ENCODE results near the gene SFRP2. TPM values are rescaled to one million over a fixed set of nuclear protein-coding genes. Genes with fewer than 3 reads are reported as not detected.
A peak's percentile ranks its signal among the peaks of the same experiment; 100 is the strongest.

SFRP2 gene
- polyA plus RNA-seq, 1 donor: 3.5 TPM

DNA sequence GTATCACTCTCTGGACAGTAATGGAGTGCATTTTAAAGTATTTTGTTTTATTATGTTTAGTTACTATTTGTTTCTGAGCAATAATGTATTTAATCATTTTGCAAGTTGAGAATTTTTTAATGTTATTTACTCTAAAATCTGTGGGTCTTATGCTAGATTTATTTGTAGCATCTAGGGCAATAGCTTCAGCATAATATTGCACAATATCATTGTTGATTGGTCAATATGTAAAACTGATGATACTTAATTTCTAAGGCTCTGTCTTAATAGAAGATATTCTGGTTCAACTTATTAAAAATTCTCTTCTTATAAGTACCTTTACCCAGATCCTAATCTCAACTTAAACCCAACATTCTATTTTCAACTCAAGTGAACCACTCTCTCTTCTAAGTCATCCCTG, 11.5 kb downstream of the SFRP2 start:
- Histone ChIP-seq H3K36me3 (ENCODE audit: control insufficient read depth, insufficient read depth, low read length) (no peaks in the 10 kb centered on the region), H3K4me3 (ENCODE audit: low read length) (no peak overlapping the region), H3K9me3 (ENCODE audit: control insufficient read depth, low read depth, low read length) (no peaks in the 10 kb centered on the region), H3K27me3 (ENCODE audit: control insufficient read depth, insufficient read depth, low read length) (peaks cover 26% of the 10 kb centered on the region), H3K27ac (ENCODE audit: low read length) (no peak overlapping the region), H3K4me1 (ENCODE audit: control insufficient read depth, insufficient read depth, low read length) (no peaks in the 10 kb centered on the region)
- DNase-seq: no peak

DNA sequence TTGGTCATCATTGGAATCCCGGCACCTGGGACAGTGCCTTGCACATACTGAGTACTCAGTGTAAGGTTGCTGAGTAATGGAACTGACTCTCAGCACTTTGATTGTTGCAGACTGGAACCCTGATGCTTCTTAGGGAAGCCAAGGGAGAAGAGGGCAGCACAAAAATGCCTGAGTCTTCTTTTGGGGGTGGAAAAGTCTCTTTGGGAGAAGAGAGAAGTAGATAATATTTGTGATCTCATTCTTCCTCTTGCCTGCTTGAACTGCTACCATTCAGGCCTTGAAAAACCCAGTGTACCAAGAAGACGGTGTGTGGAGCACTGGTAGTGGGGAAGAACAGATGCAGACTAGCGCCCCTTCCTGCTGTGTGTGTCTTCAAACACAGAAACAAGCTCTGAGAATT, 12.3 kb downstream of the SFRP2 start:
- no peak for DNase-seq
- H3K27me3 ChIP-seq (ENCODE audit: control insufficient read depth, insufficient read depth, low read length): peaks cover 20% of the 10 kb centered on the region
- H3K27ac ChIP-seq (ENCODE audit: low read length): no peak overlapping the region
- no peaks in the 10 kb centered on the region for H3K4me1 ChIP-seq (ENCODE audit: control insufficient read depth, insufficient read depth, low read length)
- no peak overlapping the region for H3K4me3 ChIP-seq (ENCODE audit: low read length)
- H3K36me3 ChIP-seq (ENCODE audit: control insufficient read depth, insufficient read depth, low read length): no peaks in the 10 kb centered on the region
- no CpG with 5 or more reads among the region's 3 CpGs for WGBS (ENCODE audit: insufficient coverage, low lambda C conversion rate)
- no peaks in the 10 kb centered on the region for H3K9me3 ChIP-seq (ENCODE audit: control insufficient read depth, low read depth, low read length)

DNA sequence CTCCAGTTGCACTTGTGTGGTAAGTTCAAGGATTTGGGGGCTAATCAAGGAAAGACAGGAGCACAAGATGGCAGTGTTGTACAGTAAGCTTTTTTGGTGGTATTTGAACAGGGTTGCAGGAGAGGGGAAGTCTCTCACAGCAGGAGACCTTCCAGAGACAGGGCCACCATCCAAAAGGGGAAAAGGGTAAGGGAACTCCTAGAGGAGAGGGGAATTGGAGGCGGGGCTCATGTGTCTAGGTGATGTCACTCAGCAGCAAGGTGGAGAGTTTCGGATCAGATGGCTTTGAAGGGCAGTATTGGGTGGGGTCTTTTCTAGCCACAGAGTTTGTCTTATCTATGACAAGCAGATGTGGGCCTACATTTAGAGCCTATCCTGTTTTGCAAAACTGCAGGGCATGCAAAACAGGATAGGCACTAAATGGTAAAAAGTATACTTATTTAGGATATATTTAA, 15.6 kb downstream of the SFRP2 start:
- Histone ChIP-seq H3K36me3 (ENCODE audit: control insufficient read depth, insufficient read depth, low read length) (no peaks in the 10 kb centered on the region), H3K9me3 (ENCODE audit: control insufficient read depth, low read depth, low read length) (no peaks in the 10 kb centered on the region), H3K27me3 (ENCODE audit: control insufficient read depth, insufficient read depth, low read length) (peaks cover 8% of the 10 kb centered on the region), H3K27ac (ENCODE audit: low read length) (no peak overlapping the region), H3K4me1 (ENCODE audit: control insufficient read depth, insufficient read depth, low read length) (no peaks in the 10 kb centered on the region), H3K4me3 (ENCODE audit: low read length) (no peak overlapping the region)
- DNase-seq: no peak
- no CpG with 5 or more reads among the region's 2 CpGs for WGBS (ENCODE audit: insufficient coverage, low lambda C conversion rate)

DNA sequence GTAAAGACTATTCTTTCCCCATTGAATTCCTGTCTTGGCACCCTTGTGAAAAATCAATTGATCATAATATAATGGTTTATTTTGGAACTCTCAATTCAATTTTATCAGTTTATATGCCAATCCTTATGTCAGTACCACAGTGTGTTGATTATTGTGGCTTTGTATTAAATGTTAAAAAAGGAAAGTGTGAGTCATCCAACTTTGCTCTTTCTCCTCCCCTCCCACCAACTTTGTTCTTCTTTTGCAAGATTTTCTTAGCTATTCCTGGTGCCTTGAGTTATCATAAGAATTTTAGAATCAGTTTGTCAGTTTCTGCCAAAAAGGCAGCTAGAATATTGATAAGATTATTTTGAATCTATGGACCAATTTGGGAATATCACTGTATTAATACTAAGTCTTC, 17.8 kb downstream of the SFRP2 start:
- no peak overlapping the region for H3K27ac ChIP-seq (ENCODE audit: low read length)
- no peak overlapping the region for H3K4me3 ChIP-seq (ENCODE audit: low read length)
- H3K36me3 ChIP-seq (ENCODE audit: control insufficient read depth, insufficient read depth, low read length): no peaks in the 10 kb centered on the region
- H3K27me3 ChIP-seq (ENCODE audit: control insufficient read depth, insufficient read depth, low read length): peaks cover 8% of the 10 kb centered on the region
- H3K4me1 ChIP-seq (ENCODE audit: control insufficient read depth, insufficient read depth, low read length): no peaks in the 10 kb centered on the region
- H3K9me3 ChIP-seq (ENCODE audit: control insufficient read depth, low read depth, low read length): no peaks in the 10 kb centered on the region
- DNase-seq: no peak

DNA sequence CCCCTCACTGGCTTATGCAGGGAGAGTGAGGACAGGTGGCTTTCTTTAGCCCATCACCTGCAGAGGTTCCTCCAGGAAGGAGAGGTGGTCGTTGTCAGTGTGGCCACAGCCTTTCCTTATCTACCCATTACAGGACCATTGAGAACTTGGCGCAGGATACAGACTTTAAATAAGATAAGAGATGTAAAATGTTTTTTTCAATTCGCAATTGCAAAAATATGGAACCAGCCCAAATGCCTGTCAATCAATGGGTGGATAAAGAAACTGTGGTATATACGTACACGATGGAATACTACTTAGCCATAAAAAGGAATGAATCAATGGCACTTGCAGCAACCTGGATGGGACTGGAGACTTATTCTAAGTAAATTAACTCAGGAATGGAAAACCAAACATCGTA, 22.1 kb downstream of the SFRP2 start:
- no peaks in the 10 kb centered on the region for H3K36me3 ChIP-seq (ENCODE audit: control insufficient read depth, insufficient read depth, low read length)
- H3K4me1 ChIP-seq (ENCODE audit: control insufficient read depth, insufficient read depth, low read length): no peaks in the 10 kb centered on the region
- H3K9me3 ChIP-seq (ENCODE audit: control insufficient read depth, low read depth, low read length): no peaks in the 10 kb centered on the region
- DNase-seq: no peak
- WGBS (ENCODE audit: insufficient coverage, low lambda C conversion rate): 90% methylated on average over 3 of the region's 6 CpGs
- peaks cover 22% of the 10 kb centered on the region for H3K27me3 ChIP-seq (ENCODE audit: control insufficient read depth, insufficient read depth, low read length)
- no peak overlapping the region for H3K27ac ChIP-seq (ENCODE audit: low read length)
- H3K4me3 ChIP-seq (ENCODE audit: low read length): no peak overlapping the region

DNA sequence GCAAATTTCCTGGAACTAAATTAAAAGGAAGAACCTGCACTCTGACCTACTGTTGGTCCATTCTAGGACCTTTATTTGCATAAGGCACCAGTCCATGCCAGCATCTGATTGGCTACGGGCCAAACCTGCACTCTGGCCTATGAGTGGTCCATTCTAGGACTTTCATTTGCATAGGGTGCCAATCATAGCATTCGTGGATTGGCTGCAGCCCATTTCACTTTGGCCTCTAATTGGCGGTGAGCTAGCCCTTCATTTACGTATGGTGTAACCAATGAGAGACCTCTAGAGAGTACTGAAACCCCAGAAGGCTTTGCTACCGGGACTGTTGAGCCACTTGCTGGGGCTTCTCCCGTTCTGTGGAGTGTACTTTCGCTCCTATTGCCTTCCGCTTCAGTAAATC, 23.0 kb downstream of the SFRP2 start:
- Histone ChIP-seq H3K4me1 (ENCODE audit: control insufficient read depth, insufficient read depth, low read length) (no peaks in the 10 kb centered on the region), H3K36me3 (ENCODE audit: control insufficient read depth, insufficient read depth, low read length) (no peaks in the 10 kb centered on the region), H3K27ac (ENCODE audit: low read length) (no peak overlapping the region), H3K27me3 (ENCODE audit: control insufficient read depth, insufficient read depth, low read length) (peaks cover 30% of the 10 kb centered on the region), H3K9me3 (ENCODE audit: control insufficient read depth, low read depth, low read length) (no peaks in the 10 kb centered on the region), H3K4me3 (ENCODE audit: low read length) (no peak overlapping the region)
- DNase-seq: no peak
- 100% methylated on average over 3 of the region's 8 CpGs for WGBS (ENCODE audit: insufficient coverage, low lambda C conversion rate)

DNA sequence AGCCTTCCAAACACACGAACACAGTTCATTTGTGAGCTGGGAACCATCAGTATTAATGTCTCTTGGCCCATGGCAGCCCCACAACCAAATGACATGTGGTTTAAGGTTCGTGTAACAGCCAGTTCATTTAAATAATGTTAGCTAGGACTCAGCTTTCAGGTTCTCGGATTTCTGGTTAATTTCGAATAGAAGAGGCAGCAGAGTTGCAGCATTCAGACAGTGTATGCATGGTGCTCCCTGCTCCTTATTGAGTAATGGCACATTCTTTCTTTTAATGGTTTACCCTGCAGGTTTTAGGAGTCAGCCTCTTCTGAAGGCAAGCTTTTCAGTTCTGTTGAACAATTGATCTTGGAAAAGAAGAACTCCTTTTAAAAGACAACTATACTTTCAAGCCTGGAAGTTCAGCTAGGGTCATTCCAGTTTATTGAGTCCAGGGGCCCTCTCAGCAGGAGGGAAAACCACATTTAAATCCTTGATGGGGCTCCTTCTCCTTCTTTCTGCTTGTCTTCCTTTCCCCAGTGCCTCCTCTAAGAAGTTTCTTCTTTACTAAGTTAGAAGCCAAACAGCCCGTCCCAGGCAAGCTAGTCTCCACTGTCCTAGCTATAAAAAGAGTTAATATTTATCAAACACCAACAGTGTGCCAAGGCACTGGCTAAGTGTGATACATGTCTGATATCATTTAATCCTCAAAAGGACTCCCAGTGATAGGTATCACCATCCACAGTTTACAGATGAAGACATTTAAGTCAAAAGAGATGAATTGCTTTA, 24.1 kb downstream of the SFRP2 start:
- Histone ChIP-seq H3K9me3 (ENCODE audit: control insufficient read depth, low read depth, low read length) (no peaks in the 10 kb centered on the region), H3K27me3 (ENCODE audit: control insufficient read depth, insufficient read depth, low read length) (peaks cover 38% of the 10 kb centered on the region), H3K4me3 (ENCODE audit: low read length) (no peak overlapping the region), H3K4me1 (ENCODE audit: control insufficient read depth, insufficient read depth, low read length) (no peaks in the 10 kb centered on the region), H3K27ac (ENCODE audit: low read length) (no peak overlapping the region), H3K36me3 (ENCODE audit: control insufficient read depth, insufficient read depth, low read length) (no peaks in the 10 kb centered on the region)
- WGBS (ENCODE audit: insufficient coverage, low lambda C conversion rate): 50% methylated on average over 2 of the region's 5 CpGs
- DNase-seq: no peak

DNA sequence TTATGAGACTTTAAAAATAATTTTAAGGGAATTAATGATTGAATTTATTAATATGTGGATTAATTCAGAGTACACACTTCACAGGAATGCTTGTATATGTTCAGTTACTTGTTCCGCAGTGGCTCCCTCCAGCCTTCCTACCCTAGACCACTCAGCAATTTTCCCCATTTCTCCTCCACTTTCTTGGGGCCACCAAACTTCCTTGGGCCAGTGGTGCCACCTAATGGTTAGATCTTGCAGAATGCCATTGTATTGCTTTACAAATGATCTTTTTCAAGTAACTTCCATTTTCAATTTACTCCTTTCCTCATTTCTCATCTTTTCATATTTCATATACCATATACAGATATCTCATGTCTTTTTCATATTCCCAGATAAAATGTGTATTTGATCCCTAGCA, 25.5 kb downstream of the SFRP2 start:
- Histone ChIP-seq H3K27me3 (ENCODE audit: control insufficient read depth, insufficient read depth, low read length) (peaks cover 52% of the 10 kb centered on the region), H3K27ac (ENCODE audit: low read length) (no peak overlapping the region), H3K4me1 (ENCODE audit: control insufficient read depth, insufficient read depth, low read length) (no peaks in the 10 kb centered on the region), H3K9me3 (ENCODE audit: control insufficient read depth, low read depth, low read length) (no peaks in the 10 kb centered on the region), H3K4me3 (ENCODE audit: low read length) (no peak overlapping the region), H3K36me3 (ENCODE audit: control insufficient read depth, insufficient read depth, low read length) (no peaks in the 10 kb centered on the region)
- no peak for DNase-seq
- no CpG with 5 or more reads among the region's 1 CpG for WGBS (ENCODE audit: insufficient coverage, low lambda C conversion rate)

DNA sequence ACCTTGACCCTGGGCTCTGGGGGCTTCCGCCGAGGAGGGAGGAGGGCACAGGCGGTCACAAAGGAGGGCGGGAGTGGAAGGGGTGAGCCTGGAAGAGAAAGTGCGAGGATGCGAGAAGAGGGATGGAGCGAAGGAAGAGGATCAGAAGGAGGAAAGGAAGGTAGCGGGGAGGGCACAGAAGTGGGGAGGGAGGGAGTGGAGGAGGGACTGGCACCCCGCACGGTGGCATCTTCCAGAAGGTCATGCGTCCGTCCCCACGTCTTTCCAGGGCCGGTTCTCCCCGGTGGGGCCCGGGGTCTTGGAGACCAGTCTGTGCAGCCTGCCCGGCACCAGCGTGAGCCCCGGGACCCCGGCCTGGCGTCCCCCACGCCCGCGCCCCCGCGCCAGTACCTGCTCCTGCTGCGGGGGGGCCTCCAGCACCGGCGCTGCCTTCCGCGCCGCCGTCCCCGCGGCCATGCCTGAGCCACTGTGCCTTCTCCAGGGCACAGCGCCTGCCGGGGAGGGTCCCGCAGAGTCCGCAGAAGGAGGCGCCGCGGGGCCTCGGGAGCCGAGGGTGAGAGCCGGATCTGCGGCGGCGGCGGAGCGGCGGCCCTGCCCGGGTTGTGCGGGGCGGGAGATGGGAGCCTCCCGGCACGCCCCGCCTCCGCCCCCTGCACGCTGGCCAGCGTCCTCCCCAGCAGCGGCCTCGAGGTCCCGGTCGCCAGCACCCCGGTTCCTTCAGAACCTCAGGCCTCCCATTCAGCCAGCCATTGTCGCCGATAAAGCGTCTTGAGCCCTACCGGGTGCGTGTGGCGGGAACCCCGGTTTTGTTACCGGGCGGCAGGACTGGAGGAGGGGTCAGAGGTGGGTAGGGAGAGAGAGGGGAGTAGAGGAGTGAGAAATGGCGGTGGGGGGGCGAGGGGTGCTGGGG, 29.2 kb downstream of the SFRP2 start, which contains the start of gene RNF175:
Gene RNF175 (minus strand): TSS at position 618 of the 910 bp plus-strand sequence. CDS start 162 bp downstream, at position 456.
- H3K36me3 ChIP-seq (ENCODE audit: control insufficient read depth, insufficient read depth, low read length): no peaks in the 10 kb centered on the region
- H3K27me3 ChIP-seq (ENCODE audit: control insufficient read depth, insufficient read depth, low read length): peaks cover 69% of the 10 kb centered on the region
- 8% methylated on average over 5 of the region's 76 CpGs for WGBS (ENCODE audit: insufficient coverage, low lambda C conversion rate)
- H3K4me3 ChIP-seq (ENCODE audit: low read length): peak within 1 kb of the TSS; percentile 9
- H3K27ac ChIP-seq (ENCODE audit: low read length): no peak within 1 kb of the TSS
- no peaks in the 10 kb centered on the region for H3K9me3 ChIP-seq (ENCODE audit: control insufficient read depth, low read depth, low read length)
- no peaks in the 10 kb centered on the region for H3K4me1 ChIP-seq (ENCODE audit: control insufficient read depth, insufficient read depth, low read length)
- no peak for DNase-seq

DNA sequence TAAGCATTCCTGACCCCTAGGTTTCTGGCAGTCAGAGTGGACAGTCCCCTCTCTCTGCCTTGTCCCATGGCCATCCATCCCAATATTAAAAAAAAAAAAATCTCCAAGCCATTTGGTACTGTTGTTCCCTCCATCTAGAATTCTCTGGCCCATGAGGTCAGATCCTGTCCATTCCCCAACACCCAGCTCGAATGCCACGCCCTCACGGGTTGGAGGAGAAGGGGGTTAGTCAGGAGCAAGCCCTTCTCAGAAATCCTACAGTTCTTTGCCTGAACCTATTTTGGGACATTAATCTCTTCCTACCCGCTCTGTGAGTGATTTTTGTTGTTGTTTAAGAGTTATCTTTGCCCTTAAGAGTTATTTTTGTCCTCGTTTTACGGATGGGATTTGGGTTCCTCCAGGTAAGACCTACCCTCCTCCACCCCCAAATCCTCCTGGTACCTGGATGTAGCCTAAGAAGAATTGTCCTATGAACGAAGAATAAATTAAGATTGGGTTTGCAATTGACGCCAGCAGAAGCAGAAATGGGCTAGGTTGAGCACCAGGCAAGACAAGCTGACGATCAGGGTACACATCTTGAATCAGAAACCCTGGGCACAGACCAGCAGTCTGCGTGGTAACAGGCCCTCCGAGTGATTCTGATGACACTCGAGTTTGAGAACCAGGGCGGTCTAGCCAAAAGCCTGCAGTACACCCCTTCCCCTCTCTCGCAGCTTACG, 30.0 kb downstream of the SFRP2 start:
- no peaks in the 10 kb centered on the region for H3K9me3 ChIP-seq (ENCODE audit: control insufficient read depth, low read depth, low read length)
- no peak overlapping the region for H3K27ac ChIP-seq (ENCODE audit: low read length)
- H3K27me3 ChIP-seq (ENCODE audit: control insufficient read depth, insufficient read depth, low read length): peaks cover 68% of the 10 kb centered on the region
- no peak for DNase-seq
- H3K4me3 ChIP-seq (ENCODE audit: low read length): no peak overlapping the region
- WGBS (ENCODE audit: insufficient coverage, low lambda C conversion rate): 40% methylated on average over 1 of the region's 15 CpGs
- no peaks in the 10 kb centered on the region for H3K36me3 ChIP-seq (ENCODE audit: control insufficient read depth, insufficient read depth, low read length)
- no peaks in the 10 kb centered on the region for H3K4me1 ChIP-seq (ENCODE audit: control insufficient read depth, insufficient read depth, low read length)
